HEK293T (cell line): ENCODE results near the gene EDA.
"Not testable (repeated sequence)": the region's sequence is repeated elsewhere in the genome, so short reads cannot be mapped to it uniquely, and the experiment has no call there.

Experiments
- CTCF ChIA-PET: fragments of 350-600 bp; formaldehyde crosslinking; extraction: SDS; loops from one replicate; lab custom pipeline; 2021; ENCODE audit warnings: antibody characterized with exemption, inconsistent platforms; lab: Yijun Ruan, JAX
- POLR2A ChIA-PET: fragments of 350-600 bp; formaldehyde crosslinking; extraction: SDS; loops from one replicate; lab custom pipeline; 2020; ENCODE audit warnings: antibody characterized with exemption, inconsistent platforms; lab: Yijun Ruan, JAX
- DNase-seq: peaks from one replicate; pipeline ENCODE4 v3.0.0; 2012; ENCODE audit warnings: mixed read lengths; ENCODE audit errors: extremely low spot score
- ARNT ChIP-seq: fragments of 450-650 bp; IDR thresholded peaks from 2 replicates; pipeline ENCODE4 v1.6.1; 2017; ENCODE audit warnings: mild to moderate bottlenecking
- BHLHE40 ChIP-seq: fragments of 450-650 bp; IDR thresholded peaks from 2 replicates; pipeline ENCODE4 v1.6.1; 2016; ENCODE audit warnings: mild to moderate bottlenecking, moderate library complexity, borderline replicate concordance
- CTBP1 ChIP-seq: fragments of 450-650 bp; IDR thresholded peaks from 2 replicates; pipeline ENCODE4 v1.6.1; 2016; ENCODE audit warnings: borderline replicate concordance
- ELF4 ChIP-seq: fragments of 450-650 bp; IDR thresholded peaks from 2 replicates; pipeline ENCODE4 v1.6.1; 2017; ENCODE audit warnings: antibody characterized with exemption
- FOXA1 ChIP-seq: fragments of 450-650 bp; IDR thresholded peaks from 2 replicates; pipeline ENCODE4 v1.6.1; 2016; ENCODE audit warnings: mild to moderate bottlenecking
- FOXK2 ChIP-seq: fragments of 450-650 bp; IDR thresholded peaks from 2 replicates; pipeline ENCODE4 v1.6.1; 2016; ENCODE audit warnings: mild to moderate bottlenecking
- FOXM1 ChIP-seq: fragments of 450-650 bp; IDR thresholded peaks from 2 replicates; pipeline ENCODE4 v1.6.1; 2017; ENCODE audit warnings: mild to moderate bottlenecking, borderline replicate concordance
- HDGF ChIP-seq: fragments of 450-650 bp; IDR thresholded peaks from 2 replicates; pipeline ENCODE4 v1.6.1; 2017; ENCODE audit warnings: antibody characterized with exemption, borderline replicate concordance
- L3MBTL2 ChIP-seq: fragments of 450-650 bp; conservative IDR thresholded peaks from 2 replicates; pipeline ENCODE4 v1.6.1; 2016; ENCODE audit warnings: mild to moderate bottlenecking
- LEF1 ChIP-seq: fragments of 450-650 bp; IDR thresholded peaks from 2 replicates; pipeline ENCODE4 v1.6.1; 2017; ENCODE audit warnings: mild to moderate bottlenecking, borderline replicate concordance
- NFRKB ChIP-seq: fragments of 450-650 bp; IDR thresholded peaks from 2 replicates; pipeline ENCODE4 v1.6.1; 2016; ENCODE audit warnings: mild to moderate bottlenecking, moderate library complexity
- SP1 ChIP-seq: fragments of 450-650 bp; IDR thresholded peaks from 2 replicates; pipeline ENCODE4 v1.6.1; 2017
- SUZ12 ChIP-seq: fragments of 450-650 bp; IDR thresholded peaks from 2 replicates; pipeline ENCODE4 v1.6.1; 2016; ENCODE audit warnings: mild to moderate bottlenecking
- TARDBP ChIP-seq: fragments of 450-650 bp; IDR thresholded peaks from 2 replicates; pipeline ENCODE4 v1.6.1; 2016
- ZNF384 ChIP-seq: fragments of 450-650 bp; IDR thresholded peaks from 2 replicates; pipeline ENCODE4 v1.6.1; 2016
- TF ChIP-seq, protein P1 (sequence below): fragments of 450-650 bp; IDR thresholded peaks from 2 replicates; pipeline ENCODE4 v1.6.1; 2016

EDA gene

GRCh38 chrX:69808375-69808774 lies 192.5 kb downstream of the EDA start:
- no peak for DNase-seq
- POLR2A ChIA-PET: no interaction called here
- no peak for TF ChIP-seq ZNF384
- no peak for TF ChIP-seq TARDBP
- TF ChIP-seq FOXA1: no peak
- no peak for TF ChIP-seq ELF4
- TF ChIP-seq, protein P1, sequence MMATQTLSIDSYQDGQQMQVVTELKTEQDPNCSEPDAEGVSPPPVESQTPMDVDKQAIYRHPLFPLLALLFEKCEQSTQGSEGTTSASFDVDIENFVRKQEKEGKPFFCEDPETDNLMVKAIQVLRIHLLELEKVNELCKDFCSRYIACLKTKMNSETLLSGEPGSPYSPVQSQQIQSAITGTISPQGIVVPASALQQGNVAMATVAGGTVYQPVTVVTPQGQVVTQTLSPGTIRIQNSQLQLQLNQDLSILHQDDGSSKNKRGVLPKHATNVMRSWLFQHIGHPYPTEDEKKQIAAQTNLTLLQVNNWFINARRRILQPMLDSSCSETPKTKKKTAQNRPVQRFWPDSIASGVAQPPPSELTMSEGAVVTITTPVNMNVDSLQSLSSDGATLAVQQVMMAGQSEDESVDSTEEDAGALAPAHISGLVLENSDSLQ: no peak
- TF ChIP-seq L3MBTL2: no peak
- TF ChIP-seq BHLHE40: no peak
- CTCF ChIA-PET: no interaction called here

DNA sequence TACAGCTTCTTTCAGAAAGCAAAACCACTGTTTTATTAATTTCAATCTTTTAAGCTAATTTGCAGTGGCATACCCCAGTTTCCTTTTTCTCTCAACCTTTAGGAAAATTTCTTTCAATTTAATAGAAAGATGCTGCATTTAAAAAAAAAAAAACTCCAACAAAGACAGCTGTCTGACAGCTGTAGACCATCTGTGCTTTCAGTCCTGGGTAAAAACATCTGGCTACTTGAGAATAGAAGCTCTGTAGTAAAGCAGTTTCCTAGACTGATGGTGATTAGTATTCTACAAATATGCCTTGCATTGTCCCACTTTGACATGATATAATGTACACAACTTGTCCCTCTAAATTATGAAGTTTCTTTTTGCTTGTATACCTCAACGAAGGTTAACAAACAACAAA lies 197.8 kb downstream of the EDA start:
- CTCF ChIA-PET: no interaction called here
- DNase-seq: no peak
- TF ChIP-seq BHLHE40: no peak
- TF ChIP-seq ARNT: no peak
- TF ChIP-seq, protein P1: no peak
- TF ChIP-seq ELF4: no peak
- TF ChIP-seq ZNF384: no peak
- no peak for TF ChIP-seq TARDBP
- no peak for TF ChIP-seq FOXM1
- no peak for TF ChIP-seq CTBP1
- TF ChIP-seq FOXA1: no peak
- TF ChIP-seq SP1: no peak
- POLR2A ChIA-PET: no interaction called here

DNA sequence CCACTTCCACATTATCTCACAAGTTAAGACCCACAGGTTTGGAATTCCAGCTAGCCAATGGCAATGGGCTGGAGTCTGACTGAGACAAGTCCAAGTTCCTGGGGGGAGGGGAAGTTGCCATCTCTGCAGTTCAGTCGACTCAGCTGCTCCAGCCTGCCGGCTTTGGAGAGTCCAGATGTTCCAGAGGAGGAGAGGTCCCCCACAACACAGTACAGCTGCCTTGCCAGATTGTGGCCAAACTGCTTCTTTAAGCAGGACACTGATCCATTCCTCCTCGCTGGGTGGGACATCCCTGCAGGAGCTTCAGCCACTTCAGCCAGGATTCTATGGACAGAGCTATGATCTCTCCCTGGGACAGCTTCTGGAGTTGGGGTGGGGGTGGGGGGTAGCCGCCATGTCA lies 199.2 kb downstream of the EDA start:
- ChIA-PET CTCF (no interaction called here), POLR2A (no interaction called here)
- TF ChIP-seq ELF4: no peak
- TF ChIP-seq, protein P1: no peak
- no peak for TF ChIP-seq CTBP1
- TF ChIP-seq LEF1: no peak
- no peak for TF ChIP-seq ARNT
- no peak for TF ChIP-seq ZNF384
- TF ChIP-seq BHLHE40: no peak
- no peak for TF ChIP-seq HDGF
- TF ChIP-seq FOXA1: no peak
- no peak for TF ChIP-seq SUZ12
- TF ChIP-seq TARDBP: no peak
- no peak for TF ChIP-seq L3MBTL2
- TF ChIP-seq NFRKB: no peak
- TF ChIP-seq SP1: no peak
- TF ChIP-seq FOXK2: no peak
- TF ChIP-seq FOXM1: no peak
- DNase-seq: no peak

- CTCF ChIA-PET: no interaction called here
- POLR2A ChIA-PET: no interaction called here
- no peak for TF ChIP-seq LEF1
- no peak for TF ChIP-seq ARNT
- TF ChIP-seq CTBP1: no peak
- TF ChIP-seq FOXK2: no peak
- no peak for TF ChIP-seq TARDBP
- no peak for TF ChIP-seq ZNF384
- no peak for TF ChIP-seq SP1
- TF ChIP-seq, protein P1: no peak
- no peak for TF ChIP-seq HDGF
- TF ChIP-seq FOXA1: no peak
- no peak for TF ChIP-seq FOXM1
- TF ChIP-seq L3MBTL2: no peak
- TF ChIP-seq SUZ12: no peak
- no peak for TF ChIP-seq NFRKB
- no peak for TF ChIP-seq BHLHE40
- TF ChIP-seq ELF4: no peak
- DNase-seq: no peak
Measured at GRCh38 chrX:69815519-69815918, 199.6 kb downstream of the EDA start.

- TF ChIP-seq TARDBP (no peak), ZNF384 (no peak), LEF1 (no peak), FOXM1 (no peak), BHLHE40 (no peak), SUZ12 (no peak), FOXK2 (no peak), L3MBTL2 (no peak), ARNT (no peak)
- TF ChIP-seq, protein P1: no peak
- POLR2A ChIA-PET: no interaction called here
- CTCF ChIA-PET: no interaction called here
- no peak for DNase-seq
Measured at GRCh38 chrX:69844636-69845035, 228.7 kb downstream of the EDA start.

GRCh38 chrX:69859999-69860398 lies 244.1 kb downstream of the EDA start:
- POLR2A ChIA-PET, CTCF ChIA-PET: not testable (repeated sequence)

More at GRCh38 chrX:69859999-69860398, 244.1 kb downstream of the EDA start:
- DNase-seq: not testable (repeated sequence)
